H9 (cell line): ENCODE results near the gene MFGE8. TPM values are rescaled to one million over a fixed set of nuclear protein-coding genes. Genes with fewer than 3 reads are reported as not detected.
A peak's percentile ranks its signal among the peaks of the same experiment; 100 is the strongest.

Experiments used
- DNase-seq: peaks from one replicate; pipeline ENCODE4 v3.0.0-alpha.2; 2017
- H2AFZ ChIP-seq: one replicate; pipeline ENCODE4 v1.6.1; 2013; ENCODE audit warnings: mild to moderate bottlenecking, low read length, control low read depth, moderate library complexity
- H2AK5ac ChIP-seq: 2 replicates; pipeline ENCODE4 v1.6.1; 2013; ENCODE audit warnings: low read length, control low read depth, mixed read lengths; ENCODE audit not compliant: insufficient read length
- H2BK120ac ChIP-seq: one replicate; pipeline ENCODE4 v1.6.1; 2013; ENCODE audit warnings: low read depth, mild to moderate bottlenecking, low read length, control low read depth, inconsistent platforms; ENCODE audit not compliant: poor library complexity, severe bottlenecking
- H2BK12ac ChIP-seq: 2 replicates; pipeline ENCODE4 v1.6.1; 2013; ENCODE audit warnings: low read length, control low read depth, mixed read lengths, low read depth; ENCODE audit not compliant: insufficient read length
- H2BK15ac ChIP-seq: 2 replicates; pipeline ENCODE4 v1.6.1; 2013; ENCODE audit warnings: low read depth, low read length, control low read depth
- H2BK20ac ChIP-seq: one replicate; pipeline ENCODE4 v1.6.1; 2013; ENCODE audit warnings: low read depth, mild to moderate bottlenecking, low read length, control low read depth, inconsistent platforms; ENCODE audit not compliant: poor library complexity, severe bottlenecking
- H2BK5ac ChIP-seq: 2 replicates; pipeline ENCODE4 v1.6.1; 2013; ENCODE audit warnings: low read length, control low read depth, mixed read lengths; ENCODE audit not compliant: insufficient read length
- H3K14ac ChIP-seq: 2 replicates; pipeline ENCODE4 v1.6.1; 2013; ENCODE audit warnings: low read length, control low read depth; ENCODE audit not compliant: insufficient read depth
- H3K18ac ChIP-seq: 2 replicates; pipeline ENCODE4 v1.6.1; 2013; ENCODE audit warnings: low read depth, mild to moderate bottlenecking, mixed read lengths, low read length, control low read depth; ENCODE audit not compliant: insufficient read length
- H3K23ac ChIP-seq: 2 replicates; pipeline ENCODE4 v1.6.1; 2013; ENCODE audit warnings: low read length, control low read depth, mixed read lengths, low read depth; ENCODE audit not compliant: insufficient read length
- H3K23me2 ChIP-seq: 2 replicates; pipeline ENCODE4 v1.6.1; 2013; ENCODE audit warnings: low read depth, mild to moderate bottlenecking, mixed read lengths, low read length, control low read depth; ENCODE audit not compliant: insufficient read length, poor library complexity, severe bottlenecking
- H3K27ac ChIP-seq: 2 replicates; pipeline ENCODE4 v1.5.1; 2013; ENCODE audit warnings: low read length, control low read depth, mixed read lengths, low read depth; ENCODE audit not compliant: insufficient read length
- H3K27me3 ChIP-seq: 2 replicates; pipeline ENCODE4 v1.6.1; 2013; ENCODE audit warnings: low read length, control low read depth, inconsistent platforms; ENCODE audit not compliant: insufficient read depth
- H3K4ac ChIP-seq: 2 replicates; pipeline ENCODE4 v1.6.1; 2013; ENCODE audit warnings: low read depth, mild to moderate bottlenecking, control low read depth, inconsistent platforms, low read length, moderate library complexity
- H3K4me1 ChIP-seq: 2 replicates; pipeline ENCODE4 v1.6.1; 2013; ENCODE audit warnings: low read length, control low read depth, inconsistent platforms; ENCODE audit not compliant: insufficient read depth
- H3K4me2 ChIP-seq: 2 replicates; pipeline ENCODE4 v1.6.1; 2013; ENCODE audit warnings: low read length, control low read depth, mixed read lengths; ENCODE audit not compliant: insufficient read length, insufficient read depth
- H3K56ac ChIP-seq: 2 replicates; pipeline ENCODE4 v1.6.1; 2013; ENCODE audit warnings: low read depth, mild to moderate bottlenecking, mixed read lengths, low read length, control low read depth; ENCODE audit not compliant: insufficient read length
- H3K79me1 ChIP-seq: 2 replicates; pipeline ENCODE4 v1.6.1; 2013; ENCODE audit warnings: low read depth, mild to moderate bottlenecking, moderate library complexity, low read length, control low read depth, inconsistent platforms; ENCODE audit not compliant: insufficient read depth, poor library complexity, severe bottlenecking
- H3K79me2 ChIP-seq: 2 replicates; pipeline ENCODE4 v1.6.1; 2013; ENCODE audit warnings: low read length, control low read depth, inconsistent platforms; ENCODE audit not compliant: insufficient read depth
- H3K9ac ChIP-seq: 2 replicates; pipeline ENCODE4 v1.6.1; 2013; ENCODE audit warnings: low read length, control low read depth, mixed read lengths; ENCODE audit not compliant: insufficient read length; ENCODE audit errors: extremely low read depth
- H3K9me3 ChIP-seq: one replicate; pipeline ENCODE4 v1.6.1; 2013; ENCODE audit warnings: low read depth, low read length, inconsistent platforms; ENCODE audit not compliant: control insufficient read depth
- H3T11ph ChIP-seq: one replicate; pipeline ENCODE4 v1.6.1; 2013; ENCODE audit warnings: mild to moderate bottlenecking, low read length, control low read depth, inconsistent platforms
- H4K20me1 ChIP-seq: one replicate; pipeline ENCODE4 v1.6.1; 2013; ENCODE audit not compliant: control insufficient read depth, insufficient read length, insufficient read depth
- H4K5ac ChIP-seq: 2 replicates; pipeline ENCODE4 v1.6.1; 2013; ENCODE audit warnings: low read depth, mild to moderate bottlenecking, mixed read lengths, low read length, control low read depth; ENCODE audit not compliant: insufficient read length
- H4K8ac ChIP-seq: replicated peaks from 2 replicates; pipeline ENCODE4 v1.6.1; 2013; ENCODE audit warnings: low read length, control low read depth, mixed read lengths, low read depth; ENCODE audit not compliant: insufficient read length
- H4K91ac ChIP-seq: 2 replicates; pipeline ENCODE4 v1.6.1; 2013; ENCODE audit warnings: low read depth, mild to moderate bottlenecking, moderate library complexity, mixed read lengths, low read length, control low read depth; ENCODE audit not compliant: insufficient read length
- H3K27ac Mint-ChIP-seq, 3 experiments: 2 replicates in 2 of 3; 3 replicates in 1 of 3; pipeline ENCODE4 v1.8.0; 2020 to 2021; ENCODE audit warnings: mixed read lengths in 3 of 3, mild to moderate bottlenecking in 1 of 3, moderate library complexity in 1 of 3
- H3K27me3 Mint-ChIP-seq: 2 replicates; pipeline ENCODE4 v1.8.0; 2021; ENCODE audit warnings: low read depth, mild to moderate bottlenecking, moderate library complexity, mixed read lengths
- H3K36me3 Mint-ChIP-seq, 3 experiments: 2 replicates in 2 of 3; 3 replicates in 1 of 3; pipeline ENCODE4 v1.8.0; 2020 to 2021; ENCODE audit warnings: low read depth in 3 of 3, mixed read lengths in 3 of 3; ENCODE audit not compliant: insufficient read depth in 1 of 3
- H3K4me1 Mint-ChIP-seq, 2 experiments: 2 replicates each; pipeline ENCODE4 v1.8.0; 2020; ENCODE audit warnings: mixed read lengths in 2 of 2
- H3K4me3 Mint-ChIP-seq, 2 experiments: 2 replicates in 1 of 2; 3 replicates in 1 of 2; pipeline ENCODE4 v1.8.0; 2020 to 2021; ENCODE audit warnings: mild to moderate bottlenecking in 2 of 2, mixed read lengths in 2 of 2, moderate library complexity in 1 of 2
- H3K9me3 Mint-ChIP-seq, 2 experiments: 2 replicates in 1 of 2; 3 replicates in 1 of 2; pipeline ENCODE4 v1.8.0; 2020; ENCODE audit warnings: mild to moderate bottlenecking in 2 of 2, mixed read lengths in 2 of 2, moderate library complexity in 1 of 2
- WGBS: extraction: QIAGEN DNeasy Blood & Tissue Kit; methylation state at CpG from one replicate; pipeline ENCODE4 v1.1.7; 2013; ENCODE audit warnings: missing lambda C conversion rate, low lambda C conversion rate, mixed read lengths; ENCODE audit not compliant: insufficient read length; ENCODE audit errors: extremely low coverage; 5-methylcytosine and 5-hydroxymethylcytosine counted together
- total RNA-seq: library from RNA; stranded (reverse); gene quantifications from 2 replicates; pipeline ENCODE4 v1.2.1, GENCODE V29; 2021
- TF ChIP-seq, protein P1 (sequence below): fragments of 200-600 bp; sonication (generic); conservative IDR thresholded peaks from 3 replicates; pipeline ENCODE4 v1.8.0; 2021; ENCODE audit warnings: antibody characterized with exemption, mild to moderate bottlenecking

Gene MFGE8
- total RNA-seq, 1 experiment from 2014 or later, result 653 TPM

- Histone ChIP-seq H2BK5ac (no peak overlapping the region), H3K4me2 (peak overlapping the region; percentile 18), H2BK12ac (no peak overlapping the region), H3K9ac (no peak overlapping the region), H3K79me2 (no peaks in the 10 kb centered on the region; the same call in 1 of the 2 replicates), H3K27ac (peak overlapping the region; percentile 84), H3K18ac (no peak overlapping the region), H3T11ph (no peak overlapping the region), H3K4ac (no peak overlapping the region), H4K91ac (no peak overlapping the region), H3K4me1 (peaks cover 4% of the 10 kb centered on the region; the same call in 1 of the 2 replicates), H4K5ac (no peak overlapping the region), H2BK120ac (no peak overlapping the region), H2BK20ac (no peak overlapping the region), H2AFZ (no peak overlapping the region), H3K23ac (no peak overlapping the region), H3K9me3 (peaks cover 4% of the 10 kb centered on the region), H4K20me1 (no peaks in the 10 kb centered on the region), H3K14ac (no peak overlapping the region), H4K8ac (no peak overlapping the region), H2BK15ac (no peak overlapping the region), H3K23me2 (no peaks in the 10 kb centered on the region), H3K27me3 (no peaks in the 10 kb centered on the region), H3K56ac (peak overlapping the region; percentile 44), H2AK5ac (no peak overlapping the region), H3K79me1 (no peaks in the 10 kb centered on the region)
- Mint-ChIP-seq H3K36me3 (peaks cover 10 to 41% (median 18%) of the 10 kb centered on the region in 3 experiments), H3K4me1 (peaks cover 36 to 42% of the 10 kb centered on the region in 2 experiments), H3K9me3 (peaks cover 36 to 43% of the 10 kb centered on the region in 2 experiments), H3K27ac (peak overlapping the region; percentile 60 to 97 (median 97)), H3K27me3 (no peaks in the 10 kb centered on the region), H3K4me3 (peak overlapping the region; percentile 4 to 15; a peak in 2 of 5 replicates)
- WGBS, result 100% methylated on average over 1 of the region's 2 CpGs
- TF ChIP-seq, protein P1, sequence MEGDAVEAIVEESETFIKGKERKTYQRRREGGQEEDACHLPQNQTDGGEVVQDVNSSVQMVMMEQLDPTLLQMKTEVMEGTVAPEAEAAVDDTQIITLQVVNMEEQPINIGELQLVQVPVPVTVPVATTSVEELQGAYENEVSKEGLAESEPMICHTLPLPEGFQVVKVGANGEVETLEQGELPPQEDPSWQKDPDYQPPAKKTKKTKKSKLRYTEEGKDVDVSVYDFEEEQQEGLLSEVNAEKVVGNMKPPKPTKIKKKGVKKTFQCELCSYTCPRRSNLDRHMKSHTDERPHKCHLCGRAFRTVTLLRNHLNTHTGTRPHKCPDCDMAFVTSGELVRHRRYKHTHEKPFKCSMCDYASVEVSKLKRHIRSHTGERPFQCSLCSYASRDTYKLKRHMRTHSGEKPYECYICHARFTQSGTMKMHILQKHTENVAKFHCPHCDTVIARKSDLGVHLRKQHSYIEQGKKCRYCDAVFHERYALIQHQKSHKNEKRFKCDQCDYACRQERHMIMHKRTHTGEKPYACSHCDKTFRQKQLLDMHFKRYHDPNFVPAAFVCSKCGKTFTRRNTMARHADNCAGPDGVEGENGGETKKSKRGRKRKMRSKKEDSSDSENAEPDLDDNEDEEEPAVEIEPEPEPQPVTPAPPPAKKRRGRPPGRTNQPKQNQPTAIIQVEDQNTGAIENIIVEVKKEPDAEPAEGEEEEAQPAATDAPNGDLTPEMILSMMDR, result no peak
- no peak for DNase-seq
Measured at GRCh38 chr15:88939486-88939806, 26.3 kb upstream of the MFGE8 start.
